ENCODE measurements around the gene KLHL11. TPM values are rescaled to one million over a fixed set of nuclear protein-coding genes. Genes with fewer than 3 reads are reported as not detected.

The KLHL11 gene
- total RNA-seq, 1 donor from 2014 or later = 15.2 TPM

DNA sequence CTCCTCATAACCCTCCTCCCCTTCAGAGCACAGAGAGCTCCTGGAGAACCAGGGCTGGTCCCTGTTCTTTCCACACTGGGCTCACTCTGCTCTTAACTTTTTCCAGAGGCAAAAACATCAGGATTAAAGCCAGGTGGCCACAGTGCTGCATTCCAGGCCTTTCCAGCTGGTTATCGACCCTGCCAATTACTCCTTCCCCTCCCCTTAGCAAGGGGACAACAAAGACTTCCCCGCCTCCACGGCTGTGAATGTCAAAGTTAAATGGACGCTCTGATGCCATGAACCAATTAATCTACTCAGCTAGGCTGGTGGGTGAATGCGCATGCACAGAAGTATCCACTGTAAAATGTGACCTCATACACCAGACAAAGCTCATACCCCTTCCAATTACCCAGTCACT is 30.4 kb upstream of the KLHL11 start:
- peak overlapping the region; percentile 85 for H3K27ac ChIP-seq
- peaks cover 9 to 69% of the 10 kb centered on the region in 2 donors for H3K36me3 ChIP-seq
- no peaks in the 10 kb centered on the region for H3K9me3 ChIP-seq
- H3K4me3 ChIP-seq = no peak overlapping the region
- no peaks in the 10 kb centered on the region for H3K27me3 ChIP-seq
- no peak for TF ChIP-seq POLR2A (IDR thresholded peaks at IDR 0.05)
- TF ChIP-seq, protein P1, sequence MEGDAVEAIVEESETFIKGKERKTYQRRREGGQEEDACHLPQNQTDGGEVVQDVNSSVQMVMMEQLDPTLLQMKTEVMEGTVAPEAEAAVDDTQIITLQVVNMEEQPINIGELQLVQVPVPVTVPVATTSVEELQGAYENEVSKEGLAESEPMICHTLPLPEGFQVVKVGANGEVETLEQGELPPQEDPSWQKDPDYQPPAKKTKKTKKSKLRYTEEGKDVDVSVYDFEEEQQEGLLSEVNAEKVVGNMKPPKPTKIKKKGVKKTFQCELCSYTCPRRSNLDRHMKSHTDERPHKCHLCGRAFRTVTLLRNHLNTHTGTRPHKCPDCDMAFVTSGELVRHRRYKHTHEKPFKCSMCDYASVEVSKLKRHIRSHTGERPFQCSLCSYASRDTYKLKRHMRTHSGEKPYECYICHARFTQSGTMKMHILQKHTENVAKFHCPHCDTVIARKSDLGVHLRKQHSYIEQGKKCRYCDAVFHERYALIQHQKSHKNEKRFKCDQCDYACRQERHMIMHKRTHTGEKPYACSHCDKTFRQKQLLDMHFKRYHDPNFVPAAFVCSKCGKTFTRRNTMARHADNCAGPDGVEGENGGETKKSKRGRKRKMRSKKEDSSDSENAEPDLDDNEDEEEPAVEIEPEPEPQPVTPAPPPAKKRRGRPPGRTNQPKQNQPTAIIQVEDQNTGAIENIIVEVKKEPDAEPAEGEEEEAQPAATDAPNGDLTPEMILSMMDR (IDR thresholded peaks at IDR 0.05) = no peak
- TF ChIP-seq POLR2AphosphoS5 (IDR thresholded peaks at IDR 0.05; ENCODE audit: insufficient read depth in 1 of 2, low read depth in 1 of 2) = no peak
- H3K4me1 ChIP-seq = peaks cover 18% of the 10 kb centered on the region
- intact Hi-C loops (cut with DNase I) = no loop called here
- DNase-seq (ENCODE audit: extremely low spot score in 2 of 2) = no peak

DNA sequence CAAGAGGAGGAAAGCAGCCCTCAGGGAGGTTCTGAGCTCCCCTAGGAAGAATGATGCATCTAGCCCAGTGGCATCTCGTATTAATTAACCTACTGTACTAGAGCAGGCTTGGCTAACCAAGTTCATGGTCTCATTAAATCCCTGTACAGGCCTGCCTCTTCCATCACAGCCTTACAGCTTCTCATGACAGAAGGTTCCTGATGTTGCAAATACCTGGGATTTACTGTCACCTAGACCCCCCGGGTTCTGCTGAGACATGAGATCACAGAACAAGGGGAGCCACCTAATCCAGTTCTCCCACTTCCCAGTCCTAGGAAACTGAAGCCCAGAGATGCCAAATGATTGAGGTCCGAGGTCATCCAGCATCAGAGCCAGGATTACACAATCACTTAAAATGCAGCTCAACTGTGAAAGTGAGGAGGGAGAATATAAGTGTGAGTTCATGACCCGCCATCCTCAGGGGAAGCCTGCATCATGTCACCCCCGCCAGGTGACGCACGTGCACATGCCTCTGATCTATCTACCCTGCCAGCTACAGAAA is 29.6 kb upstream of the KLHL11 start:
- H3K36me3 ChIP-seq = peaks cover 7 to 73% of the 10 kb centered on the region in 2 donors
- intact Hi-C loops (cut with DNase I) = no loop called here
- H3K4me1 ChIP-seq = peaks cover 18% of the 10 kb centered on the region
- TF ChIP-seq POLR2A (IDR thresholded peaks at IDR 0.05) (no peak), POLR2AphosphoS5 (IDR thresholded peaks at IDR 0.05; ENCODE audit: insufficient read depth in 1 of 2, low read depth in 1 of 2) (no peak)
- TF ChIP-seq, protein P1 (IDR thresholded peaks at IDR 0.05) = no peak
- H3K9me3 ChIP-seq = no peaks in the 10 kb centered on the region
- peak overlapping the region; percentile 85 for H3K27ac ChIP-seq
- H3K4me3 ChIP-seq = no peak overlapping the region
- DNase-seq (ENCODE audit: extremely low spot score in 2 of 2) = no peak
- H3K27me3 ChIP-seq = no peaks in the 10 kb centered on the region

DNA sequence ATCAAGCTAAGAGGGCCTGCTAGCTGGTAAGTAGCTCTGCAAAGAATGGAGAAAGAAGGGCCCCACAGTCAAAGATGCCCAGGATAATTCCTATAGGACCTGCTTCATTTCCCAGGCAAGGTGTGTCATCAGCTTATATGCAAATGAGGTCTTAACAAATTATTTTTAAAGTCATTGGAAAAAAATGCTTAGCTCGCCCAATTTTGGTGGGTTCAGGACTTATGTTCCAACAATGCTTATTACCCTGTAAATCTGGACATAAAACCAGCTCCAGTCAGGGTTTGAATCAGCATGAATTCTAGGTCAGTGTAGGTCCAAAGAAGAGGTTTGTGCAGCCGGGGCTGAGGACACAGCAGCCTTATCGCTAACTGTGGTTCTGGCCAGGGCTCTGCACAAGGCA is 28.2 kb upstream of the KLHL11 start:
- Histone ChIP-seq H3K4me1 (peaks cover 18% of the 10 kb centered on the region), H3K27me3 (no peaks in the 10 kb centered on the region), H3K4me3 (no peak overlapping the region), H3K9me3 (no peaks in the 10 kb centered on the region), H3K27ac (no peak overlapping the region), H3K36me3 (peaks cover 7 to 71% of the 10 kb centered on the region in 2 donors)
- TF ChIP-seq POLR2A (IDR thresholded peaks at IDR 0.05) (no peak), POLR2AphosphoS5 (IDR thresholded peaks at IDR 0.05; ENCODE audit: insufficient read depth in 1 of 2, low read depth in 1 of 2) (no peak)
- TF ChIP-seq, protein P1 (IDR thresholded peaks at IDR 0.05) = no peak
- no peak for DNase-seq (ENCODE audit: extremely low spot score in 2 of 2)
- intact Hi-C loops (cut with DNase I) = no loop called here

DNA sequence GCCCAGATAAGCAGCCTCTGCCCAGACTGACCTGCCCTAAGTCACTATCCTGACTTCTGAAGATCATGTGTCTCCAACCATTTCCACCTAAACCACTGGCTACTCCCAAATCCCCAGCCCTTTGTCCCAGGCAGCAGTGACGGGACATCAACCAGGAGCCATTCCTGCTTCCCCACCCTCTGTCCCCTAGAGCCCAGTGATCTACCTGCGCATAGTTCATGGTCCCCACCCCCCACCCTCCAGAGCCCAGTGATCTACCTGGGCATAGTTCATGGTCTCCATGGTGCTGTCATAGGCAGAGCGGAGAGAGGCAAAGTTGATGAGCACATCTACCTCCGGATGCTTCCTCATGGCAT is 26.8 kb upstream of the KLHL11 start:
- Histone ChIP-seq H3K4me3 (no peak overlapping the region), H3K27me3 (no peaks in the 10 kb centered on the region), H3K36me3 (peaks cover 5 to 71% of the 10 kb centered on the region in 2 donors), H3K4me1 (peaks cover 18% of the 10 kb centered on the region), H3K9me3 (no peaks in the 10 kb centered on the region), H3K27ac (no peak overlapping the region)
- no peak for TF ChIP-seq POLR2A (IDR thresholded peaks at IDR 0.05)
- TF ChIP-seq, protein P1 (IDR thresholded peaks at IDR 0.05) = no peak
- no peak for TF ChIP-seq POLR2AphosphoS5 (IDR thresholded peaks at IDR 0.05; ENCODE audit: insufficient read depth in 1 of 2, low read depth in 1 of 2)
- intact Hi-C loops (cut with DNase I) = no loop called here
- DNase-seq (ENCODE audit: extremely low spot score in 2 of 2) = no peak

DNA sequence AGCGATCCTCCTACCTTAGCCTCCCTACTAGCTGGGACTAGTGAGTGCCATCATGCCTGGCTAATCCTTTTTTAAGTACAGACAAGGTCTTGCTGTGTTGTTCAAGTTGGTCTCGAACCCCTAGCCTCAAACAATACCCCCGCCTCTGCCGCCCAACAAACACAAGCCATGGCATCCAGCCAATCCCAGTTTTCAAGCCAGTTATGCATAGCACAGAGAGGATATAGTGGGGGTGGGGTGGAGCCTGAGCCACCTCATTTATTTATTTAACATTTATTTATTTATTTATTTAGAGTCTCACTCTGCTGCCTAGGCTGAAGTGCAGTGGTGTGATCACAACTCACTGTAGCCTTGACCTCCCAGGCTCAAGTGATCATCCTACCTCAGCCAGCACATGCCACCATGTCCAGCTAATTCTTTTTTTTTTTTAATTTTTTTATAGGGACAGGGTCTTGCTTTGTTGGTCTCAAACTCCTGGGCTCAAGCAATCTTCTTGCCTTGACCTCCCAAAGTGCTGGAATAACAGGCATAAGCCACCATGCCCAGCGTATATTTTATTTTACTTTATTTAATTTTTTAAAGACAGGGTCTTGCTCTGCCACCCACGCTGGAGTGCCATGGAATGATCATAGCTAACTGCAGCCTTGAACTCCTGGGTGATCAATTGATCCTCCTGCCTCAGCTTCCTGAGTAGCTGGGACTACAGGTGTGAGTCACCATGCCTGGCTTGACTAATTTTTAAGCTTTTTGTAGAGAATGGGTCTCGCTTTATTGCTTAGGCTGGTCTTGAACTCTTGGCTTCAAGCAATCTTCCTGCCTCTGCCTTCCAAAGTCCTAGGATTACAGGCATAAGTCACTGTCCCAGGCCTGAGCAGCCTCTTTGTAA is 26.2 kb upstream of the KLHL11 start:
- Histone ChIP-seq H3K27me3 (no peaks in the 10 kb centered on the region), H3K36me3 (peaks cover 5 to 73% of the 10 kb centered on the region in 2 donors), H3K4me1 (peaks cover 18% of the 10 kb centered on the region), H3K27ac (no peak overlapping the region), H3K4me3 (no peak overlapping the region), H3K9me3 (no peaks in the 10 kb centered on the region)
- no peak for DNase-seq (ENCODE audit: extremely low spot score in 2 of 2)
- TF ChIP-seq, protein P1 (IDR thresholded peaks at IDR 0.05) = no peak
- TF ChIP-seq POLR2A (IDR thresholded peaks at IDR 0.05) = no peak
- no peak for TF ChIP-seq POLR2AphosphoS5 (IDR thresholded peaks at IDR 0.05; ENCODE audit: insufficient read depth in 1 of 2, low read depth in 1 of 2)
- intact Hi-C loops (cut with DNase I) = no loop called here
